Endothelial cell of umbilical vein (primary cell): ENCODE measurements around the gene RGS9BP.

Source experiments
- CTCF ChIP-seq, 2 donors: IDR thresholded peaks; 1 replicate in 1 of 2; 2 replicates in 1 of 2; pipeline ENCODE4 v1.5.1; 2011; ENCODE audit warnings: low read length in 2 of 2, mild to moderate bottlenecking in 2 of 2, moderate library complexity in 2 of 2, control low read depth in 1 of 2, inconsistent platforms in 1 of 2, low read depth in 1 of 2; ENCODE audit not compliant: insufficient read depth in 1 of 2; ENCODE audit errors: extremely low read depth in 1 of 2
- EZH2 ChIP-seq: IDR thresholded peaks from 2 replicates; pipeline ENCODE4 v1.6.1; 2012; ENCODE audit warnings: borderline replicate concordance, low read depth, mild to moderate bottlenecking, moderate library complexity, low read length, inconsistent platforms; ENCODE audit not compliant: severe bottlenecking
- FOS ChIP-seq: IDR thresholded peaks from 2 replicates; pipeline ENCODE4 v1.6.1; 2011; ENCODE audit warnings: mild to moderate bottlenecking, low read length, moderate library complexity, borderline replicate concordance; ENCODE audit not compliant: insufficient read depth
- JUN ChIP-seq: IDR thresholded peaks from 2 replicates; pipeline ENCODE4 v1.6.1; 2011; ENCODE audit warnings: borderline replicate concordance, low read depth; ENCODE audit not compliant: insufficient read length, insufficient read depth
- MYC ChIP-seq: IDR thresholded peaks from one replicate; pipeline ENCODE4 v1.6.1; 2011; ENCODE audit warnings: mild to moderate bottlenecking, low read depth, low read length
- POLR2A ChIP-seq: IDR thresholded peaks from 2 replicates; pipeline ENCODE4 v1.6.1; 2012; ENCODE audit warnings: low read depth, mild to moderate bottlenecking, control low read depth, low read length
- POLR2AphosphoS5 ChIP-seq: IDR thresholded peaks from 2 replicates; pipeline ENCODE4 v1.6.1; 2012; ENCODE audit warnings: low read depth, mild to moderate bottlenecking, control low read depth, low read length, moderate library complexity; ENCODE audit not compliant: insufficient read depth
- TF ChIP-seq, protein P1 (sequence below): IDR thresholded peaks from 2 replicates; pipeline ENCODE4 v1.6.1; 2011; ENCODE audit not compliant: insufficient read depth, insufficient read length

GRCh38 chr19:32638625-32639024 is 37.0 kb upstream of the RGS9BP start:
- no peak for TF ChIP-seq CTCF (IDR thresholded peaks at IDR 0.05; ENCODE audit: extremely low read depth in 1 of 2, insufficient read depth in 1 of 2, low read depth in 1 of 2, low read length in 2 of 2)
- no peak for TF ChIP-seq MYC
- TF ChIP-seq EZH2: no peak
- TF ChIP-seq POLR2AphosphoS5: no peak
- TF ChIP-seq POLR2A: no peak
- TF ChIP-seq, protein P1, sequence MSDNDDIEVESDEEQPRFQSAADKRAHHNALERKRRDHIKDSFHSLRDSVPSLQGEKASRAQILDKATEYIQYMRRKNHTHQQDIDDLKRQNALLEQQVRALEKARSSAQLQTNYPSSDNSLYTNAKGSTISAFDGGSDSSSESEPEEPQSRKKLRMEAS: no peak
- TF ChIP-seq FOS: no peak
- TF ChIP-seq JUN: no peak
